Activated T-cell treated with anti-CD3 and anti-CD28 coated beads for 1 hour (primary cell): Measurements from ENCODE around the gene BCL2L1.
"Not testable (repeated sequence)": the region's sequence is repeated elsewhere in the genome, so short reads cannot be mapped to it uniquely, and the experiment has no call there.

Source experiments
- DNase-seq: peaks from one replicate; pipeline ENCODE4 v3.0.0-alpha.2; 2020; ENCODE audit warnings: low read depth

BCL2L1 gene

DNA sequence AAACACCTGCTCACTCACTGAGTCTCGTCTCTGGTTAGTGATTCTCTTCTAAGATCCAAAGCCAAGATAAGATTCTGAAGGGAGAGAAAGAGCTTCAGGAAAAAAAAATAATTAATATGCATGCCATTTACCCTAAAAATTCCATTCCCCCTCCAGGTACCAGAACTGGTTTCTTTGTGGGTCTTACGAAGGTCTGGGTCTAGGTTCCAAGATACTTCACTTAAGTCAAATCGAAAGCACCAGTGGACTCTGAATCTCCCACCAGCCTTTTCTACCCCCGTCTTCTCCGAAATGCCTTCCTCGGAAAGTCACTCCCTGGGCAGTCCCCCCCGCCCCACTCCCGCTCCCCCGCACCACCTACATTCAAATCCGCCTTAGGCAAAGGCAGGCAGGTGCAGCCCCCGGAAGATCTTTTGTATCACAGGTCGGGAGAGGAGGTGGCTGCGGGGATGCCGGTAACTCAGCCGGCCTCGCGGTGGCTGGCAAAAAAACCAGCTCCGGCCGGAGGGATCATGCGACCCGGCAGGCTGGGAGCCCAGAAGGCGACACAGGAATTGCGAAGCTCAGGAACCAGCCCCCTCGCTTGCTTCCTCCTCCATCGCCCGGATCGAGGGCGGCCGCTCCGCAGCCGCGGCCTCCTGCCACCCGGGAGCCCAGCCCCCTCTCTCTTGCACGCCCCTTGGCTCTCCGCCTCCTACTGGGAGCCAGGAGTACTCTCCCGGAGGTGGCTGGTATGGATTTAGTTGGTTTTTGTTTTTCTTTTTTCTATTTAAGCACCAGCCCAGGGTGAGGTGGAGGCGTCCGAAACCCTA lies at the start of gene BCL2L1:
Gene BCL2L1, minus strand, starts transcription at position 612 of the 812 bp plus-strand sequence. CDS start 650 bp downstream, outside the sequence.
- DNase-seq, result peak; percentile 47

DNA sequence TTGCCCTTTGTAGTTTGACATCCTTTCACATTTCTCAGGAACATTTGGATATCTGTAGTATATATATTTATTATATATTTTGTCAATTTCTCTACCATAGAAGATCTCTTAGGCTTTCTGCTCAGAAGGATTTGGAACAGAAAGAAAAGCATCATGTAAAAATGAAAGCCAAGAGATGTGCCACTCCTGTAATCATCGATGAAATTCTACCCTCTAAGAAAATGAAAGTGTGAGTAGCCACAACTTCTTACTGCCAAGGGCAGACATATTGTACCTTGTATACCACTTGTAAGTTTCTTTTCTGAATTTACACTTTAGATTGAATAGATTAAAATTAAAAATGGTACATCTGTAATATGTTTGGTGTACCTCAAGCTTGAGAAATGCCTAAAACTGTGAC lies 47.6 kb upstream of the BCL2L1 start:
- DNase-seq, result no peak

DNA sequence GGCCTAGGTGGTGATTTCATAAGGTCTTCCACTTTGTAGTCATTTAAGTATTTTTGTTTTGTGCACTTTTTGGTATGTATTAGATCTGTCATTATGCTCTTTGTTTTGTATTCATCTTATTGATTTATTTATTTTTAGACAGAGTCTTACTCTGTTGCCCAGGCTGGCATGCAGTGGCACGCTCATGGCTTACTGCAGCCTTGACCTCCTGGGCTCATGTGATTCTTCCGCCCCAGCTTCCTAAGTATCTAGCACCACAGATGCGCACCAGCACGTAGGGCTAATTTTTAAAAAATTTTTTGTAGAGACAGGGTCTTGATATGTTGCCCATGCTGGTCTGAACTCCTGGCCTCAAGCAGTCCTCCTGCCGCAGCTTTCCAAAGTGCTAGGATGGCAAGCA lies 47.0 kb upstream of the BCL2L1 start:
- DNase-seq, result no peak

DNA sequence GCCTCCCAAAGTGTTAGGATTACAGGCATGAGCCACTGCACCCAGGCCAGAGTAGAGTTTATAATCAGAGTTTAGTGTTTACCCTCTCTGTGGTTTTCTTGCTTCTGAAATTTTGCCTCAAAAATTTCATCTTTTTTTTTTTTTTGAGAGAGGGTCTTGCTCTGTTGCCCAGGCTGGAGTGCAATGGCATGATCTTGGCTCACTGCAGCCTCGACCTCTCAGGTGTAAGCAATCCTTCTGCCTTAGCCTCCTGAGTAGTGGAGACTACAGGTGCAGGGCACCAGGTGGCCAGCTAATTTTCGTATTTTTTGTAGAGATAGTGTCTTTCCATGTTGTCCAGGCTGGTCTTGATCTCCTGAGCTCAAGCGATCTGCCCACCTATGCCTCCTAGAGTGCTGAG lies 45.1 kb upstream of the BCL2L1 start:
- no peak for DNase-seq

DNA sequence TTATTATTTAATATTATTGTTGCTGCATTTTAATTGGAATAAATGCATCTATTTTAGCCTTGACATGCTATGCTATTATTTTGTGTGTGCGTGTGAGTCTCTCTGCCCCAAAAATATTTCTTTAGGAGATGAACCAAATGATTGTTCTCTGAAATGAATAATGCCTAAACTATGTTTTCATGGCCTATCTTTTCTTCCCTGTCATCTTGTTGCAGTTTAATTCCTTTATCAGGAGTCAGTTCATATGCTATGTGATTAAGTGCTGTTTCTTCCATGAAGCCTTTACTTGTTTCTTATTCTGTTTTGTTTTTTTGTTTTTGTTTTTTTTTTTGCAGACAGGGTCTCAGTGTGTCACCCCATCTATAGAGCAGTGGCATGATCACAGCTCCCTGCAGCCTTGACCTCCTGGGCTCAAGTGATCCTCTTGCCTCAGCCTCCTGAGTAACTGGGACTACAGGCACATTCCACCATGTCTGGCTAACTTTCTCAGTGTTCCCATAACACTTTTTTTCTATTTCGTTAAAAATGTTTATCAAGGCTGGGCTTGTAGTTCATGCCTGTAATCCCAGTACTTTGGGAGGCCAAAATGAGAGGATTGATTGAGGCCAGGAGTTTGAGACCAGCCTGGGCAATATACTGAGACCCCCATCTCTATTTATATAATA lies 42.1 kb upstream of the BCL2L1 start:
- DNase-seq, result no peak

DNA sequence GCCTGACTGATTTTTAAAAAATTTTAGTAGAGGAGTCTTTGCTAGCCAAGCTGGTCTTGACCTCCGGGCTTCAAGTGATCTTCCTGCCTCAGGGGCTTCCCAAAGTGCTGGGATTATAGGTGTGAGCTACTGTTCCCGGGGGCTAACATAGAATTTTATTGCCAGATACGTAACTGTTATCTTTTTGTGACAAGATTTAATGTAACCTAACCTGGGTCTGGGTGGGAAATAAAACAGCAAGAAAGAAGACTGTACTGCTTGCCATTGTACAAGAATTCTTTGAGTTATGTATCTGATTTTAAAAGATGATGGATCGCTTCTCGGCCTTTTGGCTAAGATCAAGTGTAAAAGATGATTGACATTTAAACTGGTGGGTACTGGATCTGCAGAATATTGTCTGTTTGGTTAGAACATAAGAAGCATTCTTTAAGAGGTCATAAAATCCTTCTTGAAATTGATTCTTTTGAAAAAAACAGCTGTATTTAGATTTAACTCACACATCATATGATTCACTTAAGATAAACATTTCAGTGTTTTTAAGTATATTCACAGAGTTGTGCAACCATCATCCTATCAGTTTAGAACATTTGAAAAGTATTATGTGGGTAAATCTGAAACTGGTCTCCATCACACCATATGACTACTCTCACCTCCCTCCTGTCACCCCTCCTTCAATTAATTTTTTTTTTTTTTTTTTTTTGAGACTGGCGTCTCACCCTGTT lies 38.0 kb upstream of the BCL2L1 start:
- DNase-seq, result no peak

DNA sequence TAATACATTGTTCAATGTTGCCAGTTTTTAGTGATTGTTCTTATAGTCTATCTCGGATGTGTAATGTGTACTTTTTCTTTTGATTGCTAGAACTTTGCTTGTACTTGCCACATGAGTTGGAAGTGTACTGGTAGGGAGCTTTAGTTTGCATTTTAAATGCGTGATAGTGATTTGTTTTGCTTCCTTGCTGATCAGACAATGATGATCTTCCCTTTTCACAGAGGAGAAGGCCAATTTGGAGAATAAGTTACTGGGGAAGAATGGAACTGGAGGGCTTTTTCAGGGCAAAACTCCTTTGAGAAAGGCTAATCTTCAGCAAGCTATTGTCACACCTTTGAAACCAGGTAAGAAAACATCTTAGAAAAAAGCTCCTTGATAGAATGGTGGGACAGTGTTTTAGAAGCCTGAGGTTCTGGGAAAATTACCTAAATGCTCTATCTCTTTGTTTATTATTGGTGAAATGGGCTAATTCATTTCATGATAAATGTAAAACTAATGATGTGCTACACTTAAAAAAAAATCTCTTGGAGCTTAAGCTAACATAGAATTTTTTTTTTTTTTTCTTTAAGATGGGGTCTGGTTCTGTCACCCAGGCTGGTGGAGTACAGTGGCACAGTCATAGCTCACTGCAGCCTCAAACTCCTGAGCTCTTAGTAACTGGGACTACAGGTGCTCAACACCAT lies 37.3 kb upstream of the BCL2L1 start:
- DNase-seq, result no peak

DNA sequence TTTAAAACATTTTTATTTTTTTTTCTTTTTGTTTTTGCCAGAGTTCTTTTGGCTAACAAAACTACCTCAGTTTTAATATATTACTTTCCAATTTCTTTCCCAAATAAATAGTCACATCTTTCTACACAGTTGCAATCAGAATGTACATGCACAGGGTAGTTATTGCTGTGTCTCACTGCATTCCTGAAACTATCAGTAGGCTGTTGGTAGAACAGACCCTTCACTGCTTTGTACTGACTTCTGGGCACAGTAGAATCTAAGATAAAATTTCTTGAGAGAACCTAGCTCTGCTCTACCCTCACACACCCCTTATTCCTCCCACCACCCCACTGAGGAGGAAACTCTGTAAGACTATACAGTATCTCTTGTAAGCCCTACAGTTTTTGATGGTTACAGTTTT lies 36.3 kb upstream of the BCL2L1 start:
- no peak for DNase-seq

DNA sequence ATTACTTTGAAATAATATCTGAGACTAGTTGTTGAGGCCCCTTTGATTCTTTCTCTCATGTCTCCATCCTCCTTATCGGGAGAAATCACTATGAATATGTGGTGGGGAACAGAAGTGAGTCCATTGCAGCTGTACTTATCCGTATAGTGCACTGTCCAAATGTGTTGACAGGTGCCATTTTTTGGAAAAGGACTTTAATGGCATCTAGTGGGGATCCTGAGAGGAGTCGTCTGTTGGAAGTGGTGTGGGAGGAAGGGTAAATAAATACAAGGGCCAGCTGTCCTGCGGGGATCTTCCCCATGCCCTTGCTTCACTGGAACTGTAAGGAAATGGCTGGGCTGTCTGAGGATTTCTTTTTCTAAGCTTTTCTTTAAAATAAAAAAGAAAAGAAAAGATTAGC lies 35.9 kb upstream of the BCL2L1 start:
- DNase-seq, result no peak

DNA sequence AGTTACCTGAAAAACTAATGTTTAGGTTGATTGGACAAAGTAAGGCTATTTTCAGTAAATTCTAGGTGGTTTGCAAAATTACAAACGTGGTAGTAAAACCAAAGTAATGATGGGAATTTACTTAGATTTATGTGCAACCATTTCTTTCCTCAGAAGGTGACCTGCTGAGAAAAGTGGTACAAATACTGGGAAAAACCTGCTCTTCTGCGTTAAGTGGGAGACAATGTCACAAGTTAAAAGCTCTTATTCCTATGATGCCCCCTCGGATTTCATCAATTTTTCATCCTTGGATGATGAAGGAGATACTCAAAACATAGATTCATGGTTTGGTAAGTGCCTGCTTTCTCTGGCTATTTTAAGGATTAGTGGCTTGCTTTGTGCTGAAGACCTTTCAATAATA lies 34.6 kb upstream of the BCL2L1 start:
- DNase-seq, result no peak

DNA sequence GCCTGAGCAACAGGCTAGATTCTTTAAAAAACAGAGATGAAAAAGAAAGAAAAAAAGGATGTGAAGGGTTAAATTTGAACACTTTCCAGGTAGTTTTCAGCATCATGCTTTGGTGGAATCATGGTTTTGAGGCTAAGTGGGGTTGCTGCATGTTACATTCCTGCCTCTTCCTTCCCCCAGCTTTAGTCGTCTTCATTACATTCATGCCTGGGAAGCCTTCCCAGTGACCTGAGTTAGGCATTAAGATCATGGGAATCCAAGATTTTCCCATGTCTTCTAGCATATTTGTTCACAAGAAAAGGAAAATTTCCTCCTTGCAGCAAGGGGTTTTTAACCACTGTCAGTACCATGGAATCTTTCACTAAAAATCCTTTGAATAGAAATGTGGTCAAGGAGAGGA lies 28.5 kb upstream of the BCL2L1 start:
- no peak for DNase-seq

DNA sequence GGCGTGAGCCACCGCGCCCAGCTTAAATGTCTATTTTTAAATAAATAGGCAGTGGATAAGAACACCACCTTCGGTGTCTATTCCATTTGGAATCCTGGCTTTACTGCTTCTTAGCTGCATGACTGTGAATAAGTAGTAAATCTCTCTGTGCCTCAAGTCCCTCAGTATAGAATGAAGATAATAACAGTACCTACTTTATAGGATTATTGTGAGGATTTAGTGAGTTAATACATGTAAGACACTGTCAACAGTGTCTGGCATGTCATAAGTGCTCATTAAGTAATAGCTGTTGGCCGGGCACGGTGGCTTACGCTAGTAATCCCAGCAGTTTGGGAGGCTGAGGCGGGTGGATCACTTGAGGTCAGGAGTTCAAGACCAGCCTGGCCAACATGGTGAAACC lies 26.6 kb upstream of the BCL2L1 start:
- DNase-seq, result no peak

DNA sequence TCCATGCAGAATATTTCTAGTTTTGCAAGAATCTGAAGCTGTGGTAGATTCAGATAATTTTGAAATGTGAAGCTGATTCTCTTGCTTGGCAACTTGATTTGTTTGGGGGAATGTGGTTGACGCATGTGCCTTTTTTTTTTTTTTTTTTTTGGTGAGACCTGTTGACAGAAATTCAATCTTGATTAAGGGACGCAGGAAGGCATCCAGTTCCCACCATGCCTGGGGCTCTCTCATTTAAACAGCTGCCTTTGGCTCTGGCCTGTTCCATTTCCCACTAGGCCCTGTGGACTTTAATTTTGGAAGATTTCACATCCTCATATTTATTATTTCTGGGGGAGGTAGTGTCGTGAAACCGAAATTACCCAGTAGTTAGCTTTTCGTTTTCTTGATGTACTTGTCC lies 25.0 kb upstream of the BCL2L1 start:
- no peak for DNase-seq

DNA sequence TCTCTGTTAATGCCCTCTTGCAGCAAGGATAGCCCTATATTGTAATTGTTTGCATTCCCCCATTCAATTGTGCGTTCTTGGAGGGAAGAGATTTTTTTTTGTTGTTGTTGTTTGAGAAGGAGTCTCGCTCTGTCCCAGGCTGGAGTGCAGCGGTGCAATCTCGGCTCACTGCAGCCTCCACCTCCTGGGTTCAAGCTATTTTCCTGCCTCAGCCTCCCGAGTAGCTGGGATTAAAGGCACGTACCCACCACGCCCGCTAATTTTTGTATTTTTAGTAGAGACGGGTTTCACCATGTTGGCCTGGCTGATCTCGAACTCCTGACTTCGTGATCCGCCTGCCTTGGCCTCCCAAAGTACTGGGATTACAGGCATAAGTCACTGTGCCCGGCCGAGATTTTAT lies 24.4 kb upstream of the BCL2L1 start:
- not testable (repeated sequence) for DNase-seq

DNA sequence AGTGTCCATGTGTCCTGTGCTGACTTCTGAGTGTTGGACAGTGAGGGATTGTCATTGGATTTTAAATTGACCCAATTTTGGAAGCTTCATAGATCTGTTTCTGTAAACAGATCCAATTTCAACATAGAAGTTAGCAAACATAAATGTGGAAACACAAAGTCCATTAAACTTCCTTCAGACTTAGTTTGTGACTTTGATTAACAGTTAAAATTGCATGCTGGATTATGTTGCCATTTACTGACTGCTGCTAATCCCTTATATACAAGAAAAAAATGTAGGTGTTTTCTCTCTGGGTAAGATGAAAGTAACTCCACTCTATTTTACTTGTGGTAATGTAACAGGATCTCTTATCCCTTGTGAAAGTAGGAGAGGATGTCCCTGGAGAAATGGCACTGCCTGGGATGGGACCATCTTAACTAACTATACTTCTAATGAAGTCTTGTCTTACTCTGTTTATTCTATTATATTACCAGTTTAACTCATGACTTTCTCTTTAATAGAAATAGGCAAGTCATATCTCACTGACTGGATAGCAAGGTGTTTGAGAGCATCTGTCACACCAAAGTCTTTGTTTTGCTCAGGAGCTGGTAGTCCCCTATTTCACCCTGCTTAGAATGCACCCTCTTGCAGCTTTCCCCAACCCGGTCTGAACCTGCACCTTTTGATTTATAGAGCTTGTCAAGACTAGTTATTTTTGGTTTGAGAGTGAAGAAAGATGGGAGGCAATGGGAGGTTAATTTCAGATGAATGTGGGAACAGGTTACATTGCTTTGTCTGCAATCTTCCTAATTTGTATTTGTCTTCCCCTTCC lies 23.6 kb upstream of the BCL2L1 start:
- no peak for DNase-seq

DNA sequence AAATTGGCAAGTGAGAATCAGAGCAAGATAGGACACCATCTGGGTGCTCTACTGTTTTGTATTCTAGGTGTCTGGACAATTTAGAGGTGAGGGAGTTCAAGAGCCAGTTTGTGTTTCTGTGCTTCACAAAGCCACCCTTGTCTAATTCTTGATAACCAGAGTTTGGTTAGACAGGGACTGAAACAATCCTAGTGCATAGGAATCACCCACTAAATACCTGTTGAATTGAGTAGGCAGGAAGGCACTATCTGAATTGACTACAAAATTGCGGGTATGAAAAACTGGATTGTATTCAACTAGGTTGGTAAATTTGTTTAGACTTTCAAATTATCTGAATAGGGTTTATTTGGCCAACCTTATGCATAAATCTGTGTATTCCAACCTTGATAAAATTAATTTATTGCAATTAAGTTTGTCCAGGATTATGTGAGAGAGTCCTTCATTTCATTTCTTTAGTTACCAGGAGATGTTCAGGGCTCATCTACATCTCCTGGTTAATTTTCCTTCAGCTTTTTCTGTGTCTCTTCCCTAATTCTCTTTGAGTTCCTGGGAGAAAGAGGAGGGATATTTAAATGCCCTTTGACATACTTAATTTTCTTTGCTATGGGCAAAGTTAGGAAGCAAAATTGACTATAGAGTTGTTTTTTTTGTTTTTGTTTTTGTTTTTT lies 18.1 kb upstream of the BCL2L1 start:
- no peak for DNase-seq

DNA sequence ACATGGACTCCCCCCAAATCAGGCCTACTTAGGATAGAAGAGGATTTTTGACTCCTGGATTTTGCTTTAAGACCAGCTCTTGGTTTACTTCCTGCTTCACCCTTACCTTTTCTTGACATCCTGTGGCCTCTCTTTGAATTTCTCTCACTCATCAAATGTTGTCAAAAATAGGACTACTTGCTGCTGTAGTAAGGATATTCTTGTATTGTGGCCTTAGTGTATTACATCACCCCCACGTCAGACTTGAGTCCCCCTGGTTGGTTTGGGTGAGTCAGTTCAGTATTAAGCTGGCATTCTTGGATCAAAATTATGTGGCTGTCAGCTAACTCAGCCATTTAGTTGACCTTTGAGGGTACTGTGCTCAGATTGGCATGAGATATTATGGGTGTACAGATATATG lies 17.5 kb upstream of the BCL2L1 start:
- DNase-seq, result no peak

DNA sequence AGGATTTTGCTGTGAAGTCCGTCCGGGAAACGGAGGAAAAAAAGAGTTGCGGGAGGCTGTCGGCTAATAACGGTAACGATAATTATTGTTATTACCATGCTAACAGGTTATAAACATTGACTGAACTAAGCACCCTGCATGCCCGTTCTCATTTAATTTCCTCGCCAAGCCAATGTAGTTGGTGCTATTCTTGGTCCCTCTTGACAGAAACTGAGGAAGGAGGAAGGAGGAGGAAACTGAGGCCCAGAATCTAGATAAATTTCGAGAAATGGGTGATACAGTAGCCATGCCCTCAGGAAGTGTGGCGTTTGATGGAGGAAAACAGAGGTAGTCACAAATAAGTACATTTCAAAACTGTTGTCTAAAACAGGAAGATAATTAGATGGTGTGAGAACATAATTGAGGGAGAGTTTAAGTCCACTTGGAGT lies 16.9 kb upstream of the BCL2L1 start:
- DNase-seq, result no peak

DNA sequence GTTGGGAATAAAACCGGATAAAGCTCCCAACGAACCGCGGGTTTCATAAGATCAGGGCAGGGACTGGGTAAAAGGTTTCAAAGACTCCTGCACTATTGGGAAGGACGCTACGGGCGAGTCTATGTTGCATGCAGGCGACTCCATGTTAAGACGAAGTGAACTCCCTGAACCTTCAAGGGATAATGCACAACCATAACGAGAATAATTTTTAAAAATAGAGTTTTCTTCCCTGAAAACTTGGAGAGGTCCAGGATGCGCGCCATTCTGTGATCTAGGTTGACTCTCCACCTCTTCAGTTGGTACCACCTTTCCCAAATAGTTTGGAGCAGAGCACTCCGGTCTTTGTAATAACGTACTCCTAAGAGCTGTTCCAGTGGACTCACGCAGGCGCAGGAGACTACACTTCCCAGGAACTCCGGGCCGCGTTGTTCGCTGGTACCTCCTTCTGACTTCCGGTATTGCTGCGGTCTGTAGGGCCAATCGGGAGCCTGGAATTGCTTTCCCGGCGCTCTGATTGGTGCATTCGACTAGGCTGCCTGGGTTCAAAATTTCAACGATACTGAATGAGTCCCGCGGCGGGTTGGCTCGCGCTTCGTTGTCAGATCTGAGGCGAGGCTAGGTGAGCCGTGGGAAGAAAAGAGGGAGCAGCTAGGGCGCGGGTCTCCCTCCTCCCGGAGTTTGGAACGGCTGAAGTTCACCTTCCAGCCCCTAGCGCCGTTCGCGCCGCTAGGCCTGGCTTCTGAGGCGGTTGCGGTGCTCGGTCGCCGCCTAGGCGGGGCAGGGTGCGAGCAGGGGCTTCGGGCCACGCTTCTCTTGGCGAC lies 16.3 kb upstream of the BCL2L1 start, which contains the start of gene TPX2:
Gene TPX2, plus strand, starts transcription at position 562 of the 821 bp plus-strand sequence. CDS start 18,187 bp downstream, outside the sequence.
- peak; percentile 62 for DNase-seq

DNA sequence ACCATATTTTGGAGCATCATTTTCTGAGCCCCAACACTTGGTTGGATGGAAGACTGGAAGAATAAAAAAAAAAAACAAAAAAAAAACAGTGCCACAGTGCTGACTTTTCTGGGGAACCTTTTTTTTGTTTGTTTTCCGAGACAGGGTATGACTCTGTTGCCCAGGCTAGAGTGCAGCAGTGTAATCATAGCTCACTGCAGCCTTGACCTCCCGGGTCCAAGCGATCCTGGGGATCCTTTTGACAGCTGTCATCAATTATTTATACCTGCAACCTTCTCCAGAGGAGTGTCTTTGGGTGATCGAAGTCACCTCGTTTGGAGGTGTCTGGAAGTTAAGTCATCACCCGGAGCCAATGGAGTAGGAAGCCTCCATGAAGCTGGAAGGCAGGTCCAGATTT lies 8.7 kb upstream of the BCL2L1 start:
- DNase-seq, result no peak
